Measurements from ENCODE around the gene USP6NL. TPM values are rescaled to one million over a fixed set of nuclear protein-coding genes. Genes with fewer than 3 reads are reported as not detected.

USP6NL gene
- total RNA-seq, 1 donor from 2014 or later = 37.8 TPM

- DNase-seq (ENCODE audit: low spot score) = no peak
- peak; percentile 10 for ATAC-seq
- intact Hi-C loops (cut with DNase I) = no loop called here
These were observed 196.4 kb downstream of the USP6NL start for GRCh38 chr10:11415095-11415494.

- intact Hi-C loops (cut with DNase I) = no loop called here
- DNase-seq (ENCODE audit: low spot score) (no peak), ATAC-seq (peak; percentile 60)
These were observed 197.0 kb downstream of the USP6NL start for GRCh38 chr10:11414314-11415038.

GRCh38 chr10:11411926-11412545 lies 199.4 kb downstream of the USP6NL start:
- intact Hi-C loops (cut with DNase I) = no loop called here
- ATAC-seq = no peak
- no peak for DNase-seq (ENCODE audit: low spot score)

- intact Hi-C loops (cut with DNase I) = no loop called here
- ATAC-seq = no peak
- DNase-seq (ENCODE audit: low spot score) = peak; percentile 18
These were observed 202.1 kb downstream of the USP6NL start for GRCh38 chr10:11409357-11409756.

GRCh38 chr10:11407939-11408338 lies 203.5 kb downstream of the USP6NL start:
- ATAC-seq (no peak), DNase-seq (ENCODE audit: low spot score) (no peak)
- intact Hi-C loops (cut with DNase I) = no loop called here

- DNase-seq (ENCODE audit: low spot score) (no peak), ATAC-seq (no peak)
- intact Hi-C loops (cut with DNase I) = no loop called here
These were observed 204.7 kb downstream of the USP6NL start for GRCh38 chr10:11406746-11407145.

- DNase-seq (ENCODE audit: low spot score) (no peak), ATAC-seq (no peak)
- intact Hi-C loops (cut with DNase I) = no loop called here
These were observed 206.5 kb downstream of the USP6NL start for GRCh38 chr10:11404901-11405300.

Other genes starting within 250 kb of the USP6NL start
- gene ECHDC3, start 130.7 kb upstream of the USP6NL start, total RNA-seq = 8.6 TPM
- gene PROSER2, start 211.7 kb upstream of the USP6NL start, total RNA-seq = 23.7 TPM

All from sciatic nerve (tissue), 2 donors.